Measurements from ENCODE around the gene DDX6. TPM values are rescaled to one million over a fixed set of nuclear protein-coding genes. Genes with fewer than 3 reads are reported as not detected.
"Not testable (repeated sequence)": the region's sequence is repeated elsewhere in the genome, so short reads cannot be mapped to it uniquely, and the experiment has no call there.

The DDX6 gene
- total and polyA plus RNA-seq, 2 experiments from 2014 or later = 20.9 to 88.9 TPM

- 76 to 83% methylated on average over 7 of the region's 7 CpGs for WGBS, 2 experiments (ENCODE audit: low coverage in 1 of 2, low lambda C conversion rate in 2 of 2, missing lambda C conversion rate in 2 of 2)
- H3K4me2 ChIP-seq (ENCODE audit: unreplicated experiment) = no peak overlapping the region
Measured at GRCh38 chr11:118827118-118827517, 36.2 kb upstream of the DDX6 start.

GRCh38 chr11:118822936-118823510 is 32.1 kb upstream of the DDX6 start:
- H3K27ac ChIP-seq; DNase-seq; H3K36me3 ChIP-seq (ENCODE audit: low read depth); in situ Hi-C loops (cut with MboI); H3K79me2 ChIP-seq (ENCODE audit: insufficient read depth); H3K9me3 ChIP-seq (ENCODE audit: low read depth); H3K27me3 ChIP-seq (replicated peaks; ENCODE audit: insufficient read depth); H4K20me1 ChIP-seq (ENCODE audit: insufficient read depth); H3F3A ChIP-seq (ENCODE audit: insufficient read depth); H3K9me2 ChIP-seq (ENCODE audit: insufficient read depth); H3K4me1 ChIP-seq (ENCODE audit: insufficient read depth); H2AFZ ChIP-seq; H3K9ac ChIP-seq; H3K4me3 ChIP-seq; H3K4me2 ChIP-seq (ENCODE audit: unreplicated experiment): not testable (repeated sequence)
- WGBS, 2 experiments (ENCODE audit: low coverage in 1 of 2, low lambda C conversion rate in 2 of 2, missing lambda C conversion rate in 2 of 2) = 78 to 81% methylated on average over 8 of the region's 8 CpGs

More at GRCh38 chr11:118827118-118827517, 36.2 kb upstream of the DDX6 start:
- H3K27me3 ChIP-seq (replicated peaks; ENCODE audit: insufficient read depth) = no peaks in the 10 kb centered on the region
- no peaks in the 10 kb centered on the region for H4K20me1 ChIP-seq (ENCODE audit: insufficient read depth)
- H3K4me3 ChIP-seq = no peak overlapping the region
- no peak overlapping the region for H3K9ac ChIP-seq
- H3K9me3 ChIP-seq (ENCODE audit: low read depth) = no peaks in the 10 kb centered on the region
- TF ChIP-seq EZH2 (IDR thresholded peaks at IDR 0.05; ENCODE audit: insufficient read depth, poor library complexity, severe bottlenecking) (no peak), EZH2phosphoT487 (IDR thresholded peaks at IDR 0.05; ENCODE audit: insufficient read depth, low read depth) (no peak)
- no peaks in the 10 kb centered on the region for H3K79me2 ChIP-seq (ENCODE audit: insufficient read depth)
- H3F3A ChIP-seq (ENCODE audit: insufficient read depth) = no peaks in the 10 kb centered on the region
- DNase-seq = no peak
- H2AFZ ChIP-seq = no peak overlapping the region
- H3K27ac ChIP-seq = no peak overlapping the region
- H3K9me2 ChIP-seq (ENCODE audit: insufficient read depth) = no peaks in the 10 kb centered on the region
- no peaks in the 10 kb centered on the region for H3K36me3 ChIP-seq (ENCODE audit: low read depth)
- in situ Hi-C loops (cut with MboI) = no loop called here
- no peaks in the 10 kb centered on the region for H3K4me1 ChIP-seq (ENCODE audit: insufficient read depth)

DNA sequence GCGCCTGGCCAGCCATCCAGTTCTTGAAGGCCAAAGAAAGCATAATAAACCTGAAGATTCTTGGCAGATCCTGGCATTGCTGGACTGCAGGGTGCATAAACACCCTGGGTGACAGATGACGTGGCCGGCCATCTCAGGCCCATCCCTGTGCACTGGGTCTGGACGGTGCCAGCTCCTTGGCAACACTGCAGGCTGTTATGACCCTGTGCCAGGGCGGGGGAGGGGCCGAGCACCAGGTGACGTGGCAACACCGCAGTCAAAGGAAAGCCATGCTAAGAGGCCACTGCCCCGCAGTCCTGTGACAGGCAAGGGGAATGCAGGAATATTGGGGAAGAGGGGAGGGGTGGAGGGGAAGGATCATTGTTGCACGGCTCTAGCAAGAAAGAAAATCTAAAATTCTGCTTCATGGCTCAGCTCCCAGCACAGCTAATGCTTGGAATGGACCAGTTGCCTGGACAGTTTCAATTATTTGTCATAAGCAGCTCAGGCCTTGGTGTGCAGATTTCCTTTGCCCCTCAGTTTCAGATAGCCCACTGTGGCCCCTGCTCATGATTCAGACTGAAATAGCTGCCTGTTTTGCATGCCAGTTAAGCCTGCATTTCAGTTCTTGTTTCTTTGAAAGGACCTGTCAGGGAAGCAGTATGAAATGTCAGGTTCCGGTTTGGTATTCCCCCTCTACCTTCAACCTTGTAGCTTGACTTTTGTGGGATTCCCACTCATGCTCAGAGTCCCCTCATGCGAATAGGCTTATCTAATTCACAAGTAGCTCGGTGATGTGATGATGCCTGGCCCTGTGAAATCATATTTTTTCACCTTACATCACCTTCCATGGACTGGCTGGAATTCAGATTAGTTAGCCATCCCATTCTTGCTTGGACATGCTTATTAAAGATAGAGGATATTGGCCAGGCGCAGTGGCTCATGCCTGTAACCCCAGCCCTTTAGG is 29.7 kb upstream of the DDX6 start:
- Histone ChIP-seq H3K4me3 (no peak overlapping the region), H3F3A (ENCODE audit: insufficient read depth) (no peaks in the 10 kb centered on the region), H3K9me2 (ENCODE audit: insufficient read depth) (no peaks in the 10 kb centered on the region), H2AFZ (peak overlapping the region; percentile 12; the same call in 1 of the 2 replicates), H3K9ac (0 out of 2 replicates have a peak overlapping the region, but pooled peaks have one; percentile 25), H3K27ac (peak overlapping the region; percentile 15; the same call in 1 of the 2 replicates), H3K27me3 (replicated peaks; ENCODE audit: insufficient read depth) (no peaks in the 10 kb centered on the region), H3K4me2 (ENCODE audit: unreplicated experiment) (peak overlapping the region; percentile 21), H3K9me3 (ENCODE audit: low read depth) (no peaks in the 10 kb centered on the region), H3K79me2 (ENCODE audit: insufficient read depth) (no peaks in the 10 kb centered on the region), H4K20me1 (ENCODE audit: insufficient read depth) (no peaks in the 10 kb centered on the region), H3K36me3 (ENCODE audit: low read depth) (no peaks in the 10 kb centered on the region), H3K4me1 (ENCODE audit: insufficient read depth) (0 out of 2 replicates have a peak, but pooled peaks cover 3% of the 10 kb centered on the region)
- TF ChIP-seq EZH2 (IDR thresholded peaks at IDR 0.05; ENCODE audit: insufficient read depth, poor library complexity, severe bottlenecking) (no peak), EZH2phosphoT487 (IDR thresholded peaks at IDR 0.05; ENCODE audit: insufficient read depth, low read depth) (no peak)
- peak; percentile 73 for DNase-seq
- 44 to 47% methylated on average over 12 to 14 of the region's 14 CpGs for WGBS, 2 experiments (ENCODE audit: low coverage in 1 of 2, low lambda C conversion rate in 2 of 2, missing lambda C conversion rate in 2 of 2)
- in situ Hi-C loops (cut with MboI) = no loop called here

DNA sequence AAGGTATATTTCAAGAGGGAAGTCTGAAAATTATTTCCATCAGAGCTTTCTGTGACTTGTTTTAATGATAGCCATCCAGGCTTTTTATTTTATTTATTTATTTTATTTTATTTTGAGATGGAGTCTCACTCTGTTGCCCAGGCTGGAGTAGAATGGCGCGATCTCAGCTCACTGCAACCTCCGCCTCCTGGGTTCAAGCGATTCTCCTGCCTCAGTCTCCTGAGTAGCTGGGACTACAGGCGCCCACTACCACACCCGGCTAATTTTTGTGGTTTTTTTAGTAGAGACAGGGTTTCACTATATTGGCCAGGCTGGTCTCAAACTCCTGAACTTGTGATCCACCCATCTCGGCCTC is 29.0 kb upstream of the DDX6 start:
- not testable (repeated sequence) for H3K9me2 ChIP-seq (ENCODE audit: insufficient read depth)

More for the DNA sequence above, 29.0 kb upstream of the DDX6 start:
- H3K27ac ChIP-seq; H3K4me3 ChIP-seq; DNase-seq; in situ Hi-C loops (cut with MboI); H3K9me3 ChIP-seq (ENCODE audit: low read depth); H3K79me2 ChIP-seq (ENCODE audit: insufficient read depth); H3K9ac ChIP-seq; H3K36me3 ChIP-seq (ENCODE audit: low read depth); H3F3A ChIP-seq (ENCODE audit: insufficient read depth); H3K27me3 ChIP-seq (replicated peaks; ENCODE audit: insufficient read depth); H3K4me1 ChIP-seq (ENCODE audit: insufficient read depth); H4K20me1 ChIP-seq (ENCODE audit: insufficient read depth): not testable (repeated sequence)
- Histone ChIP-seq H2AFZ (peak overlapping the region; percentile 12; the same call in 1 of the 2 replicates), H3K4me2 (ENCODE audit: unreplicated experiment) (peak overlapping the region; percentile 21)
- 85 to 86% methylated on average over 7 of the region's 7 CpGs for WGBS, 2 experiments (ENCODE audit: low coverage in 1 of 2, low lambda C conversion rate in 2 of 2, missing lambda C conversion rate in 2 of 2)

Measured in GM23248 (cell line).